Endometrium (tissue), 2 donors: ENCODE results near the gene USP3.

Source experiments
- FAIRE-seq: peaks from 2 replicates; lab custom pipeline; 2012; peaks lifted over from hg19 to GRCh38; lab: Jason Lieb, UNC
- donor health status: control.
- donor health status: control.

Gene USP3, protein sequence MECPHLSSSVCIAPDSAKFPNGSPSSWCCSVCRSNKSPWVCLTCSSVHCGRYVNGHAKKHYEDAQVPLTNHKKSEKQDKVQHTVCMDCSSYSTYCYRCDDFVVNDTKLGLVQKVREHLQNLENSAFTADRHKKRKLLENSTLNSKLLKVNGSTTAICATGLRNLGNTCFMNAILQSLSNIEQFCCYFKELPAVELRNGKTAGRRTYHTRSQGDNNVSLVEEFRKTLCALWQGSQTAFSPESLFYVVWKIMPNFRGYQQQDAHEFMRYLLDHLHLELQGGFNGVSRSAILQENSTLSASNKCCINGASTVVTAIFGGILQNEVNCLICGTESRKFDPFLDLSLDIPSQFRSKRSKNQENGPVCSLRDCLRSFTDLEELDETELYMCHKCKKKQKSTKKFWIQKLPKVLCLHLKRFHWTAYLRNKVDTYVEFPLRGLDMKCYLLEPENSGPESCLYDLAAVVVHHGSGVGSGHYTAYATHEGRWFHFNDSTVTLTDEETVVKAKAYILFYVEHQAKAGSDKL

DNA sequence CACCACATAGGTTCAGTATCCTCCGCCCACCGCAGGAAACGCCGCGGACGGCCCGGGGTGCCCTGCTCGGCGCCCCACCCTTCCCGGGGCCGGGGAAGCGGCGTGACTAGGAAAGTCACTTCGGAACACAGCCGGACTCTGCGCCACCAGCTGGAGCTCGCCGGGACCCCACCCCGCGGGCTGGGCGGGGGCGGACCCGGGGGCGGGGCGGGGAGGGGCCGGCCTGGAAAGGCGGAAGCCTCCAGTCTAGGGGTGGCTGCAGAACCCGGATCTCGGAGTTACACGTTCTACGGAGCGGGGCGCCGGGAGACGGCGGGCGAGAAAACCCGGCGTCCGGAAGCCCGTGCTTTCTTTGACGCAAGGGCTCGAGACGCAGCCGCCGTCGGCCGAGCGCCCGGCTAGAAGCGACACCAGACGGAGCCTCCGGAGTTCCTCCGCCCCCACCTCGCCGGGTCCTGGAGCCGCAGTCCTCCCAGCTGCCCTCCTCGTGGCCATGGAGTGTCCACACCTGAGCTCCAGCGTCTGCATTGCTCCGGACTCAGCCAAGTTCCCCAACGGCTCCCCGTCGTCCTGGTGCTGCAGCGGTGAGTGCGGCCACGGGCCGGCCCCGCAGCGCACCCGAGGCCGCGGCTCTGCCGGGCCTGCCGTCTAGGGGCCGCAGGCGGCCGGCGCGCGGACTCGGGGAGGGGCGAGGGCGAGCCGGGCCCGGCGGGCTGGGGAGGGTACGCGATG is at the start of gene USP3:
TSS of gene USP3 (plus strand) at position 347 of the 732 bp plus-strand sequence. CDS start at position 494, 147 bp downstream.
- no peak for FAIRE-seq

DNA sequence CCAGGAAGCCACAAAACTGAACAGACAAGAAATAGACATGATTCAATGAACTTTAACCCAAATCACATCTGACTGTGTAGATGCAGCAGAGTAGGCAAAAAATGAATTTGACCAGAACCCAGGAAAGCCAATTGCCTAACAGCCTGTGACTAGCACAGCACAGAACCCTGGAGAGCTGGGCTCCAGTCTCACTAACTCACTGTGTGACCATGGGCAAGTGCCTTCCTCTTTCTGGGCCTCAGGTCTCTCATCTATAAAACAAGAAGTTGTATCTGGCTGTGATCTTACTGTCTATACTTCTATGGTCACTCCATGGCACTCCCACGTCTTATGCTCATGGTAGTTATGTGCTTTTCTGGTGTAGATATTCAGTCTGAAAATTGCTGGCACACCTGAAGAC is 48.1 kb upstream of the USP3 start:
- no peak for FAIRE-seq

DNA sequence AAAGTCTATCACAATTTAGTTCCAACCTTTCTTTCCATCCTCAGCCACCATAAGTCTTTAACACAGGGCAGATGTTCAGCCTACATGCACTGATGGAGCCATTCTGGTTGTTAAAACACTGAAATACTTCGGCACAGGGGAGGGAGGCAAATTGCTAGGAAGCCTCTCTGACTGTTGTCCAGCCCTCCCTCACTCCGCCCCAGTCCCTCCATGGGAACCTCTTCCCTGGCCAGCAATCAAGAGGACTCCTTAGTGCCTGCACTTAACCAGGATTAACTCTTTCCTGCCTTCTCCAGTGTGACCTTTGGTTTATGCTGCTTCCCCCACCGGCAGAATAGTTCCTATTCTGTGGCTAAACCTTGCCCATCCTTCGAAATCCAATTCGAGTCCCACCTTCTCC is 47.0 kb upstream of the USP3 start:
- FAIRE-seq: no peak

DNA sequence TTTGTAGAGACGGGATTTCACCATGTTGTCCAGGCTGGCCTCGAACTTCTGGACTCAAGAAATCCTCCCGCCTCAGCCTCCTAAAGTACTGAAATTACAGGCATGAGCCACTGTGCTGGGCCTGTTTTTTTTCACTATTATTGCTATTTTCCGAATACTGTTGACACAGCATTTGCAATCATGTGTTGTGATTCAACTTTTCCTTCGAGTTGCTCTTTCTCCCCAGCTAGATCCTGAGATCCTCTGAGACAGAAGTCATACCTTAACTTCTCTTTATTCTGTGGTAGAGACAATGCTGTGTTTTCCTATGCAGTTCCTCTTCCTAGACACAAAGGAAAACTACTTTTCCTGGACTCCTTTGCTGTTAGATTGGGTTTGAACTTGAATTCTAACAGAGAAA is 46.4 kb upstream of the USP3 start:
- FAIRE-seq: no peak

DNA sequence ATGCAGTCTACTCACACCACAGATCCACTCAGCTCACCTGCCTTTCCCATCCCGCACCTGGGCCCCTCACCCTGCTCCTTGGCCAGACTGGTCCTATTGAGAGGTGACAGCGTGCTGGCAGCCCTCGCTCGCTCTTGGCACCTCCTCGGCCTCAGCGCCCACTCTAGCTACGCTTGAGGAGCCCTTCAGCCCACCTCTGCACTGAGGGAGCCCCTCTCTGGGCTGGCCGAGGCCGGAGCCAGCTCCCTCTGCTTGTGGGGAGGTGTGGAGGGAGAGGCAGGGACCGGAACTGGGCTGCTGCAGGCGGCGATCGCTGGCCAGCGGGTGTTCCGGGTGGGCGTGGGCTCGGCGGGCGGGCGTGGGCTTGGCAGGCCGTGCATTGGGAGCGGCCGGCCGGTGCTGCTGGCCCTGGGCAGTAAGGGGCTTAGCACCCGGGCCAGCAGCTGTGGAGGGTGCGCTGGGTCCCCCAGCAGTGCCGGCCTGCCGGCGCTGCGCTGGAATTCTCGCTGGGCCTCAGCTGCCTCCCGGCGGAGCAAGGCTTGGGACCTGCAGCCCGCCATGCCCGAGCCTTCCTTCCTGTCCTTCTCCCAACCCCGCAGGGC is 45.5 kb upstream of the USP3 start:
- no peak for FAIRE-seq

DNA sequence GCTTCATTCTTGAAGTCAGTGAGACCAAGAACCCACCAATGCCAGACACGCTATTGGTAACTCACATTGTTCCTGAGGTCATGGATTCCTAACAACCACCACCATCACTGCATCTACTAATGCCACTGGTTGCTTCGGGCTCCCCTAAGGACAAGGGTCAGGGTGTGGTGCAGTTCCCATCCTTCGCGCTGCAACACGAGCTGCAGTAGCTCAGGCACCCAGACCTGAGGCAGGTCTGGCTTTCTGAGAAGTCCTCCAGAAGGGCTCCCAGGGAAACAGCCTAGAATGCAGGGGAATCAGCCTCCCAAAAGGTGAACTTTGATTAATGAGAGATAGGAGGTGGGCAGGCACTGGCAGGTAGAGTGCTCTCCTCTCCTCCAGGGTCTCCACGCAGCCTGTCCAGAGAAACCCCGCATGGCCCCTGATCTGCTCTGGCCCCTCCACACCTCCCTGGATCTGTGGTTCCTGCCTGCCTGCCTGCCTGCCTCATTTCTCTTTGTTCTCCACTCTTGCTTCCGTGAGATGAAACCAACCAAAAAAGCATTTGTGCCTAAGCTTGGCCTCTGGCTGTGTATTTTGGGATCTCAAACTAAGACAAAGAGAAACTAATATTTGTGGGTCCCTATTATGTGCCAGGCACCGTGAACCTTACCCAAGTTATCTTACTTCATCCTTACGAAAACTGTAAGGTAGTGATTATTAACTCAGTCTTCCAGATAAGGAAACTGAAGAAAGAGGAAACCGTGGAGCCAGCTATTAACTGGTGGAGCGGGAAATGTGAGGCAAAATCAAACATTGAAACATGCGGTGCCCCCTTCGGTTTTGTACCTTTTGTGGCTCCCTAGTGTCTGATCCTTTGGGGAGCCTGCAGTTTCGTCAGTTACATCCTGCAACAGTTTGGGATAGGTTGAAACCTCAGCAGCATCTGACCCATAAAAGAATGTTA is 43.9 kb upstream of the USP3 start:
- FAIRE-seq: no peak

DNA sequence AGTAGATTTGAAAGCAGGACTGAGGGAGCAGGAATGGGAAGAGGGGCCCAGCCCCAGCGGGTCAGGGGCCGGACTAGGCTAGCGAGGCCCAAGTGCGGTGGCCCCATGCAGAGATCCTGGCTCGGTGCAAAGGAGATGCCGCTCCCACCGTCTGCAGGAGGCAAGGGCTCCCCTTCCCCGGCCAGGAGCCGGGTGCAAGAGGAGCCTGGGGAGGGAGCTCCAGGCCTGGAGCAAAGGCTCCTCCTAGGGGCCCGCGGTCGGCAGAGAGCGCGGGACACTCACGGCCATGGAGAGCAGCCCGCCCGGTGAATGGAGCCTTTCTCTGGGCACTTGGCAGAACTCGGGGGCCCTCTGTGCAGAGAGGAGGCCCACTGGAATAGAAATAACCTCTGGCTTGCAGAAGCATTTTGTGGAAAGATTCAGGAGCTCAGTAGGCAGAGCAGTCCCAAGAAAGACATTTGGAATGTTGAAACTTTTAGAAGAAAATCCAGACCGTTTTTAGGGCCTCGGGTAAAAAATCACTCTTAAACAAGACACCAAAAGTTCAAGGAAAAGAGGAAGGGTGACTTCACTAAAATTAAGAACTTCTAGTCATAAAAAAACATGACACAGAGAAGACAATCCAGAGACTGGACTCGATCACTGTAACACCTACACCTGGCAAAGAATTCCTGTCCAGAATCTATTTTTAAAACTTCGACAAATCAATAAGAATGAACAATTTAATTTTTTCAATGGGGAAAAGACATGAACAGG is 43.0 kb upstream of the USP3 start:
- FAIRE-seq: no peak

DNA sequence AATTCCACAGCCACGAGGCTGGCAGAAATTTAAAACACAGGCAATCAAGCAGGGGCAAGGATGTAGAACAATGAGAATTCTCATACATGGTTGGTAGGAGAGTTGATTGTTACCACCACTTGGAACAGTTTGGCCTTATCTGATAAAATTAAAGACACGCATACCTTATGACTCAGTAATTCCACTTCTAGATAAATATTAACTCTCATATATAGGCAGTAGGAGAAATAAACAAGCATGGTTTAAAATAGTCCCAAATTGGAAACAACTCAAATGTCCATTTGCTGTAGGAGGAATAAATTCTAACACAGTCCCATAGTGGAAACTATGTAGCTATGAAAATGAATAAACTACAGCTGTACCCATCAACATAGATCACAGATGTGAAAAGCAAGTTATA is 42.3 kb upstream of the USP3 start:
- FAIRE-seq: no peak

DNA sequence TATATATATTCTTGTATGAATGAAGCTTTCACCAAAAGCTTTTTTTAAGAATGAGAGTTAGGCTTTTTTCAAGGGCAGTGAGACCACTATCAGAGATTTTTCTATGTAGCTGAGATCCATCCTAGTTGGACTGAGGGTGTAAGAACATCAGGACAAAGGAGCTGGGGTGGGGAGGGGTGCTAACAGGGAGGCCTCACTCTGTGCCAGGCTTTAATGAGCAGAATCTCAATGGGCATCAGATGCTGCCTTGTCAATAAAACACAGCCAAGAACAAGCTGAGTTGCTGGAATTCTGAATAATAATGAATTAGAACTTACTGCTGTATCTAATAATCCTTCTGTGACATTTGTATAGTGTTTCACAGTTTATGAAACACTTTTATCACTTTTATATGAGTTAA is 41.4 kb upstream of the USP3 start:
- no peak for FAIRE-seq

DNA sequence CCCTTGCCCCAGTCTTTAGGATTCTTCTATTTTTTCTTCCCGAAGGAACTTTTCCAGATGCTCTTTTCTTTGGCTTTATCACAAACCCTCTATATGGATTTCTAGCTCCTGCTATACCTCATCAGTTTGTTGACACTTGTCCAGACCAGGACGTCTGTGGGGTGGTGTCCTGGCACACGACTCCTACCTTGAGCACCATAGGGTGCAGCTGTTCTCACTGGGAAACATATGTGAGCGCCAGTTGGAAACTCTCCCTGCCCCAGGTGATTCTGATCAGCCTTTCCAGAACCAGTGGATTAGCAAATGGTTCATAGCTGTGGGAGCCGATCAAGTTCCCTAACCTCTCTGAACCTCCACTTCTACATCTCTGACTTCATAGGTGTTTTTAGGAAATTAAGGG is 40.6 kb upstream of the USP3 start:
- FAIRE-seq: no peak

DNA sequence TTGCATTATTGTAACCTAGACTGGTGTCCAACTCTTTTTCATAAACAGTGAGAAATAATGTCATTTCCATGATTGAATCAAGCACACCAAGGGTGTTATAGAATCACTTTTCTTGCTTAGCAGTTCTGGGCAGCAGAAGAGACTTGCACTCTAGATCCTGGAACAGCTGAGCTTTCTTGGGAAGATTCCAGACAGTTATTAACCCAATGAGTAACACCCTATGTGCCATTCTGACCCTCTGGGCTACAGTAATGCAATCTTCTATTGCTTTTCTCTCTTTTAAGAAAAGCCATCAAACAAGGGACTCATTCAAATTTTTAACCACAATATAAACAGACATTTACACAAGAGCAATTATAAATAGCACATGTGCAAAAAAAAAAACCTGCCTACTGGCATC is 39.3 kb upstream of the USP3 start:
- FAIRE-seq: no peak

DNA sequence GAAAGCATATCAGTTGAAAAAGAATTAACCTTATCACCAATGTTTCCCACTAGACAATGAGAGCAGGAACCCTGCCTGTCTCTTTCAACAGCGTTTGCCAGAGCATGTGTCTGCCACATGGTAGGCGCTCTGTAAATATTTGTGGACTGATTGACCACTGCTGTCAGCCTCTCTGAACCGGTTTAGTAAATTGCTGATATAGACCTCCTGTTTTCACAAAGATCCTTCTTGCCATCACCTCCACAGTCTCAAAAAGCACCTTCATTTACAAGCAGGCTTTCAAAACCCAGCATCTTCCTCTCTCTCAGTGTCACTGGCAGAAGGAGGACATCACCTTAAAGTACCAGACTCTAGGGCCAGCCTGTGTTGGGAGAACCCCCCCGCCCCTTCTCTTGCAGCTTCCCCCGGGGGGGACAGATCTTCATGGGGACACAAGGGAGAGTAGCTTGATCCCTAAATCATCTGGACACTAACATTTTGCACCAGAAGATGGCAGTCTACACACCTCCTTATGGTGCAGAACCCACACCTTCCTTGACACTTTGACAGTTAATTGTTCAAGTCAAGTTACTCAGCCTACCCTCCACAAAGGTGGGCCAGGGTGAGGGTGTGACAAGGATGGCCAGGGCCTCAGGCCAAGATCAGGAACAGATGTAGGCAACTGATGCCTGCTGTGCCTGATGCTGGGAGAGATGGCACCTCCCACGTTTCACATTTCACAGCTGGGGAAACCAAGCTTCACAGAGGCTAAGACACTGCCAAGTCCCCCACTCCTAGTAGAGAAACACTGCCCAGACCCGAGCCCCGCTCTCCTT is 37.8 kb upstream of the USP3 start:
- no peak for FAIRE-seq

DNA sequence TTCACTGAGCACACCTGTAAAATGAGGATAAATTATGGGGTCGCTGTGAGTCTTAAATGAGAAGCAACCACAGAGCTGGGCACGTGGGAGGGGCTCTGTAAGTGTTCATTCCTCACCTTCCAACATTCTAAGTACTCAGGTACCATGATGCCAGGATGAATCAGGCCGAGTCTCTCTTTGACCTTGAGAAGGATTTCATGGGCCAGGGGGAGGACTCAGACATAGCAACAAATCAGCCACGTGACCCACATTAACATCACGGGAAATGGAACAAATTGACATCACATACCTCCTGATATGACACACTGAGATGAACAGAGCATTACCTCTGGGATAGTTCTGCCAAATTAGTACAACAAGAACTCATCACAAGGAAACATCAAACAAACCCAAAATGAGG is 35.2 kb upstream of the USP3 start:
- FAIRE-seq: no peak

DNA sequence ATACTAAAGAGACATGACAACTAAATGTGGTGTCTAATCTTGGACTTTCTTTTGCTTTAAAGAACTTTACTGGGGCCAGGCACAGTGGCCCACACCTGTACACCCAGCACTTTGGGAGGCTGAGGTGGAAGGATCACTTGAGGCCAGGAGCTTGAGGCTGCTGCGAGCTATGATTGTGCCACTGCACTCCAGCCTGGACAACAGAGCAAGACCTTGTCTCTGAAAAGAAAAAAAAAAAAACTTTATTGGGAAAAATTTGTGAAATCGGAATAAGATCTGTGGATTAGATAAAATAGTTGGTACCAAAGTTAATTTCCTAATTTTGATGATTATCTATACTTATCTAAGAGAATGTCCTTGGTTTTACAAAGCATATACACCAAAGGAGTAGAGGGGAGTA is 34.4 kb upstream of the USP3 start:
- FAIRE-seq: no peak

DNA sequence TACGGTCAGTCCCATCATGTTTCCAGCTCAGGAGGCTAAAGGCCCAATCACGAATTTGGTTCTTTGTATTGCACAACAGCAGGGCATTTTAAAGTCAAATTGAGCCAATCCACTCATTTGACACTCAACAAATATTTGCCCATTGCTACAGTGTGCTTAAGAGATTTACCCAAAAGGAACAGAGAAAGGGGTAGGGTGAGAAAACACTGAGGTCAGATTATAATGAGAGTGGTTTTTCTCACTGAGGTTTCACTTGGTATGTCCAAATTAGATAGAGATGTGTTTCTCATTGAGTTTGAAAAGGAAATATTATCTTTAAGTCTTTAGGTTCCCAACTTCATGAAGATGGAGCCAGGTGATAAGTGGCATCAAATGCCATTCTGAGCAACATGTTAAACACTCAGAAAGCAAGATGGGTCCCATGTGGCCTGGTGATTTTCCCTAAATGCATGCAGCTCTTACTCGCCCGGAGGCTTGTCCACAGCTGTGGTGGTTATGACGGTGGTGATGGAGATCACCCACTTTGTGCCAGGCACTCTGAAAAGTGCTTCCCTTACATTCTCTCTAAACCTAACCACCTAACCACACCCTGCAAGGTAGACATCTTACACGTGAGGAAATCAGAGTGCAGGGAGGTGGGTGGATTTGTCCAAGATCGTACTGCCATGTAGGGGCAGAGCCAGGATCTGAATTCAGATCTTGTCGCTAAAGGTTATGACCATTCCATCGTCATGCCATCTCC is 31.2 kb upstream of the USP3 start:
- FAIRE-seq: no peak

DNA sequence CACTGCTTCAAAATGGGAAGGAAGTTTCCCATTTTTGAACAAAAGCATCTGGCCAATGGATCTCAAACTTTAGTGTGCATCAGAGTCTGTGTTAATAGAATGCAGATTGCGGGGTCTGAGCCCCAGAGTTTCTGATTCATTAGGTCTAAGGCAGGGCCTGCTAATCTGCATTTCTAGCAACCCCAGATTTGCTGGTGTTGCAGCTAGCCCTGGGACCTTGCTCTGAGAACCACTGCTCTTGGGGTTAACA is 30.7 kb upstream of the USP3 start:
- FAIRE-seq: no peak

DNA sequence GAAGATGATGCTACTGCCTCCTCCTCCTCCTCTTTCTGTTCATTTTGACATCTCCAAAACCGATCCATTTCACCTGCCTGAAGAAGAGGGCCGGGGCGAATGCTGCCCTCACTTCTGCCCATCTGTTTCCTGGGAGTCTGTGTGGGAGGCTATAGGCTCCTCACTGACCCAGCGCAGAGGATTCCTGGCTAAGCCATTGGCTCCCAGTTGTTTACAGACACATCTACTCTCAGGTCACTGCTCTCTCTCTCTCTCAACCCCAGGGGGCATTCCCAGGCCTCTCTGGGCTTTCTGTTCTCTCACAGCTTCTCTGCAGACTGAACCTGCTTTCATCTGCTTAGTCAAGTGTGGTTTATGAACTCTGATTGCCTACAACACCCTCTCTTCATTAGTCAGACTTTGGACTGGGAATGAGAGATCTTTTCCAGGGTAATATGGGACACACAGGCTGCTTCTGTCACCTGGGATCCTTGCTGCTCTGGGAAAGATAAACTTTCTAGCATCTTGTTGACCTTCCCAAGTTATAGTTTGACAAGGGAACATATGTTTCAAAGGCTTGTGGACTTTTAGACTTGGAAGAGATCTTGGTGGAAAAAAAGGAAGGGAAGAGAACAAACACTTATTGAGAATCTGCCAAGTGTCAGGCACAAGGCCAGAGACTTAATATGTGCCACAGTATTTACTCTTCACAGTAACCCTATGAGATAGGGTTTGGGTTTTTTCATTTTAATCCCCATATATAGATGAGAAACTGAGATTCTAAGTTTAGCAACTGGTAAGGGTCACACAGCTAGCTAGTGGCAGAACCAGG is 30.2 kb upstream of the USP3 start:
- FAIRE-seq: no peak

DNA sequence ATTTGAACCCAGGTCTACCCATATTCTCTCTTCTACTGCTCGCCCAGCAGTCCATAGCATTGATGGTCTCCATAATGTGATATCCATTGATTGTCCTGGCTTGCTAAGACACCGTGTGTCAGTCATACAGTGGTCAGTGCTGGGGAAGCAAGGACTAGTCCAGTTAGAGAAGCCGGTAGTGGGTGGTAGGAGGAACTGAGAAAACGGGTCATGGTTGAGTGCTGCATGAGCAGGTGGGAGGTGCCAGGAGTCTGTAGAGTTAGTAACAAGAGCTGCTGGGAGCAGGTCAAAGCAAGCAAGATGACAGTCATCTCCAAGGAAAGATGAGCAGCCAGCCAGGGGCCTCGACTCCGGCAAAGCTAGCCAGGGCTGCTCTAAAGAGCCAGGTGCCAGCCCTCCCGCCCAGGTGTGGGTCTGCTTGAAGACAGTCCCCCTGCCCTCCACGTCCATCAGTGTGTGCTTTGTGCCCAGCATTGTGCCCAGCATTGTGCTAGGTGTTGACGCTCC is 29.5 kb upstream of the USP3 start:
- FAIRE-seq: no peak

DNA sequence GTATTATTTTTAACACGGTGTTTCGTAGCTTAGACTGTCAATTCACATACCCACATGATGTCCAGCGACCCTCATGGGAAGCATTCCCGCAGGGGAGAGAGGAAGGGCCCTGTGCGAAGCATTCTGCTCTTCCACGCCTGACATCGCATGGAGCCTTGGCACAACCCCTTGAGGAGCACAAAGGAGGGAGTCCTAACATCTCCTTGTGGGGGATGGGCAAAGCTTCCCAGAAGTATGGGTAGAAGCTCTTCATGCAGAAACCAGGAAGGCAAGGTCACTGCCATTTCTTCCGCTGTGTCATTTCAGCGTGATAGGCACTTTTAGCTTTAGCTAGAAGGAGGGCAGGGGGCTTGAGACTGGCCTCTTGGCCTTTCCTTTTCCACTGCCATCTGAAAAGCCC is 28.7 kb upstream of the USP3 start:
- FAIRE-seq: no peak
